Activated naive CD4-positive, alpha-beta T cell treated with anti-CD3 and anti-CD28 coated beads for 36 hours (primary cell): ENCODE data around the gene GNAI3. TPM values are rescaled to one million over a fixed set of nuclear protein-coding genes. Genes with fewer than 3 reads are reported as not detected.

Experiments used
- CTCF ChIA-PET: fragments of 350-600 bp; sonication (Branson Sonifier 250); formaldehyde crosslinking; loops from one replicate; lab custom pipeline; 2021; ENCODE audit warnings: antibody characterized with exemption; lab: Charles Lee
- DNase-seq: peaks from one replicate; pipeline ENCODE4 v3.0.0-alpha.2; 2020
- H3K27ac Mint-ChIP-seq: one replicate; pipeline ENCODE4 v1.8.0; 2021; ENCODE audit warnings: mild to moderate bottlenecking, mixed read lengths
- H3K27me3 Mint-ChIP-seq: one replicate; pipeline ENCODE4 v1.8.0; 2021; ENCODE audit warnings: low read depth, mixed read lengths
- H3K36me3 Mint-ChIP-seq: one replicate; pipeline ENCODE4 v1.8.0; 2021; ENCODE audit warnings: low read depth, mixed read lengths
- H3K4me1 Mint-ChIP-seq: one replicate; pipeline ENCODE4 v1.8.0; 2021; ENCODE audit warnings: low read depth, mixed read lengths
- H3K4me3 Mint-ChIP-seq: one replicate; pipeline ENCODE4 v1.8.0; 2021; ENCODE audit warnings: mild to moderate bottlenecking, moderate library complexity, mixed read lengths
- H3K9me3 Mint-ChIP-seq: one replicate; pipeline ENCODE4 v1.8.0; 2021; ENCODE audit warnings: mixed read lengths
- intact Hi-C: fragments of 100-400 bp; cut with micrococcal nuclease; formaldehyde crosslinking; loops from one replicate; pipeline ENCODE4 v1.15.1; 2023
- total RNA-seq, 2 experiments: library from RNA; stranded (reverse); gene quantifications; one replicate each; pipeline ENCODE4 v1.2.3, GENCODE V29; 2021

GNAI3 gene
- total RNA-seq, 2 experiments from 2014 or later, result 8.0 to 8.5 TPM

DNA sequence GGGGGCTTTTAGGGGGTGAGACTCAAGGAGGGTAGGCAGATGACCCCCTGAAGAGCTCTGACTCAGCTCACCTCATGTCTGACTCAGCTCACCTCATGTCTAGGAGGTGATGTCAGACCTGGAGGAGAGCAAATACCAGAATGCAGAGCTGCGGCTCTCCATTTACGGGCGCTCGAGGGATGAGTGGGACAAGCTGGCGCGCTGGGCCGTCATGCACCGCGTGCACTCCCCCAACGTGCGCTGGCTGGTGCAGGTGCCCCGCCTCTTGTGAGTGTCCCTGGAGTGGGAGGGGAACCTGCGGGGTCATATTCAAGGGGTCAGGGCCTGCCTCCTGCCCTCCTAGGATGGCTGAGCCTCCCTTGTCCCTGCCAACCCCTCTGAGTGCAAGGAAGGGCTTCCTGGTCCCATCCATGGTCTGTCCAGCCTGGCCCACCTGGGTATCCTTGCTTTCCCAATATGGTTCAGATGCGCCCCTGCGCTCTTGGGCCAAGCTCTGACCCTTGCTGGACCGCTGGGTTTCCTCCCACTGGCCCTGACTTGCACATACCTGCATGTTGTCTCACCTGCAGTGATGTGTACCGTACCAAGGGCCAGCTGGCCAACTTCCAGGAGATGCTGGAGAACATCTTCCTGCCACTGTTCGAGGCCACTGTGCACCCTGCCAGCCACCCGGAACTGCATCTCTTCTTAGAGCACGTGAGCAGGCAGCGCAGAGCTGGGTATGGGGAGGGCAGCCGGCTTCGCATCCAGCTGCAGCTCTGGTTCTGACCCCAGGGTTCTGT, 80.3 kb downstream of the GNAI3 start:
- H3K27me3 Mint-ChIP-seq, result no peaks in the 10 kb centered on the region
- peaks cover 6% of the 10 kb centered on the region for H3K4me1 Mint-ChIP-seq
- CTCF ChIA-PET, result interaction anchor here (0.7 to 4.3 kb wide), 7 partner anchors 12 to 132 kb away, joined by 3 to 48 read pairs (median 5); no protein-coding TSS in a partner anchor
- no peak overlapping the region for H3K27ac Mint-ChIP-seq
- peaks cover 24% of the 10 kb centered on the region for H3K36me3 Mint-ChIP-seq
- H3K9me3 Mint-ChIP-seq, result no peaks in the 10 kb centered on the region
- DNase-seq, result no peak
- intact Hi-C loops, result no loop called here
- no peak overlapping the region for H3K4me3 Mint-ChIP-seq

DNA sequence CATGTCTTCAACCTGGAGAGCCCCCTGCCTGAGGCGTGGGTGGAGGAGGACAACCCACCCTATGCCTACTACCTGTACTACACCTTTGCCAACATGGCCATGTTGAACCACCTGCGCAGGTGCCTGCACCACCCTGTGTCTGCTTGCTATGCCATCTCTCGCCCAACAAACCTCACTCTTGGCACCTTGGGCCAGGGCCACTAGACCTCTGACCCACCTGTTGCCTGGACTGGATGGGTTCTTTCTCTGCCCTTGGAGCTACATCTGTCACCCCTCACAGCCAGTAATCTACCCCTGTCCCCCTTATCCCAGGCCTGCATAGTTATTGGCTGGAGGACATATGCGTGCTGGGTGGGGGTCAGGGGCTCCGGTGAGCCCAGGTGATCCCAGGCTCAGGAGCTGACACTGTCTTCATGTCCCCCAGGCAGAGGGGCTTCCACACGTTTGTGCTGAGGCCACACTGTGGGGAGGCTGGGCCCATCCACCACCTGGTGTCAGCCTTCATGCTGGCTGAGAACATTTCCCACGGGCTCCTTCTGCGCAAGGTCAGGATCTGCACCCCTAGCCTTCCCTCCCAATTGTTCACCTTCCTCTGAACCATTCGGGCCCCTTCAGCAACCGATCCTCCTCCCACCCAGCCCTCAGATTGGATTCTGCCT, 81.1 kb downstream of the GNAI3 start:
- CTCF ChIA-PET, result interaction anchor here (0.5 to 4.3 kb wide), 14 partner anchors 10 to 228 kb away, joined by 3 to 48 read pairs (median 4); partner anchors contain the start of genes AMPD2 and GNAT2
- DNase-seq, result no peak
- no peak overlapping the region for H3K4me3 Mint-ChIP-seq
- H3K4me1 Mint-ChIP-seq, result peaks cover 3% of the 10 kb centered on the region
- intact Hi-C loops, result loop anchor here (1.0 kb wide), 1 partner anchor 83 kb away; no protein-coding TSS in a partner anchor
- peak overlapping the region; percentile 26 for H3K27ac Mint-ChIP-seq
- H3K36me3 Mint-ChIP-seq, result peaks cover 24% of the 10 kb centered on the region
- H3K27me3 Mint-ChIP-seq, result no peaks in the 10 kb centered on the region
- no peaks in the 10 kb centered on the region for H3K9me3 Mint-ChIP-seq

DNA sequence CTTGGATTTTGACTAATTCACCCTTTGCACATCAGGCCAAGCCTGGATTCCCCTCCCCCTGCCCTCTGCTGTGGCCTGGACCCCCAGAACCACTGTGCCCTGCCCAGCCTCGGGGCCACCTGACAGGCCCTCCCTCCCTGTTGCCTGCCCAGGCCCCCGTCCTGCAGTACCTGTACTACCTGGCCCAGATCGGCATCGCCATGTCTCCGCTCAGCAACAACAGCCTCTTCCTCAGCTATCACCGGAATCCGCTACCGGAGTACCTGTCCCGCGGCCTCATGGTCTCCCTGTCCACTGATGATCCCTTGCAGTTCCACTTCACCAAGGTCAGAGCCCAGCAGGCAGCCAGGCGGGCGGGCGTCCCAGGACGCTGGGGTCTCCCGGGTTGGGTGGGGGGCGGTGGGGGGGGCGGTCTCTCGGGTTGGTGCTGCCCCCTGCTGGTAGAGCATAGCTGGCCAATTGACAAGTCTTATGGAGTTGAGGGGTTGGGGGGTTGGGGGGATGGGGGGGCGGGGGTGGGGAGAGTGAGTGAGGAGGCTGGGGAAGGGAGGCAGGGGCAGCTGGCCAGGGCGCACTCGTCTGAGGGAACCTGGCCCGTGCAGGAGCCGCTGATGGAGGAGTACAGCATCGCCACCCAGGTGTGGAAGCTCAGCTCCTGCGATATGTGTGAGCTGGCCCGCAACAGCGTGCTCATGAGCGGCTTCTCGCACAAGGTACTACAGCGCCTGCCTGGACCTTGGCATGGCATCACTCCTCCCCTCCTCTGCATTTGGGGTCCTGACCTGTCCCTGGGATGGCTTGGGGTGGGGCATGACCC, 81.9 kb downstream of the GNAI3 start:
- Mint-ChIP-seq H3K4me1 (peaks cover 11% of the 10 kb centered on the region), H3K27ac (no peak overlapping the region), H3K9me3 (no peaks in the 10 kb centered on the region), H3K27me3 (no peaks in the 10 kb centered on the region), H3K4me3 (no peak overlapping the region), H3K36me3 (peaks cover 24% of the 10 kb centered on the region)
- peak; percentile 58 for DNase-seq
- intact Hi-C loops, result loop anchor here (1.0 kb wide), 1 partner anchor 84 kb away; no protein-coding TSS in a partner anchor
- CTCF ChIA-PET, result interaction anchor here (0.5 to 4.3 kb wide), 20 partner anchors 10 to 355 kb away, joined by 3 to 48 read pairs (median 4); partner anchors contain the start of genes AHCYL1, AMPD2, GNAT2 and GPR61

GRCh38 chr1:109630898-109631512, 82.6 kb downstream of the GNAI3 start:
- CTCF ChIA-PET, result interaction anchor here (0.6 to 4.3 kb wide), 15 partner anchors 9 to 354 kb away, joined by 3 to 48 read pairs (median 4); partner anchors contain the start of genes AHCYL1, AMPD2, CYB561D1 and GNAT2
- Mint-ChIP-seq H3K4me3 (no peak overlapping the region), H3K9me3 (no peaks in the 10 kb centered on the region), H3K27me3 (no peaks in the 10 kb centered on the region), H3K4me1 (peaks cover 14% of the 10 kb centered on the region), H3K27ac (no peak overlapping the region), H3K36me3 (peaks cover 21% of the 10 kb centered on the region)
- no peak for DNase-seq
- intact Hi-C loops, result loop anchor here (1.0 kb wide), 1 partner anchor 85 kb away; no protein-coding TSS in a partner anchor

- H3K27me3 Mint-ChIP-seq, result no peaks in the 10 kb centered on the region
- no peak for DNase-seq
- intact Hi-C loops, result no loop called here
- no peak overlapping the region for H3K4me3 Mint-ChIP-seq
- peaks cover 20% of the 10 kb centered on the region for H3K36me3 Mint-ChIP-seq
- no peaks in the 10 kb centered on the region for H3K9me3 Mint-ChIP-seq
- H3K4me1 Mint-ChIP-seq, result peaks cover 14% of the 10 kb centered on the region
- no peak overlapping the region for H3K27ac Mint-ChIP-seq
- CTCF ChIA-PET, result interaction anchor here (1.0 to 4.3 kb wide), 8 partner anchors 8 to 138 kb away, joined by 3 to 48 read pairs (median 4); partner anchors contain the start of gene CYB561D1
Observed at GRCh38 chr1:109631513-109632505, 83.4 kb downstream of the GNAI3 start.

DNA sequence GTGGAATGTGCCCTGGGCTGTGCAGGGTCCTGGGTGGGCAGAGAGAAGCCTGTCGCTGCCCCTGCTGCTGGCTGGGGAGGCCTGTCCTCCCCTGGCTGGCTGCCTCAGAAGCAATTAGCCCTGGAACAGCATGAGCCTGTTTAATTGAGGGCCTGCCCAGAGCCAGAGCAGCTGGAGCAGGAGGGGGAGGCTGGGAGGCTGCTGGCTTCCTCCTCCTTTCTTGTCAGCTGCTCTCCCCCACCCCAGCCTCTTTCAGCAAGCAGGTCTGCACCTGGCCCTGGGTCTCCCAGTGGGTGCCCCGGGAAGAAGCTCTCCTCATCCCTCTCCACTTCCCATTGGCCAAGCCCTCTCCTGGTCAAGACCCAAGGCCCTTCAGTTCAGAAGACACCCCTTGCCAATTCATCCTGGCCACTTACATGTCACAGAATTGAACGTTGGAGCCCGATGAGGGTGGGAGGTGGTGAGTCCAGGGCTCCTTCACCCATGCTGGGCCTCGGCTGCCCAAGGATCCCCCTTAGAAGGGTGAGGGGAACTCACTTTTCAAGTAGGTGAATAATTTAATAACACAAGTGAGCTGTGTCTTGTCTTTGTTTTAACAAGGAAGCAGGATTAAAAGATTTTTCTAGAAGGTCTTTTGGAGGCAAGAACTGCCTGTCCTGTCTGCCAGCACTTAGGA, 84.4 kb downstream of the GNAI3 start:
- intact Hi-C loops, result no loop called here
- no peaks in the 10 kb centered on the region for H3K27me3 Mint-ChIP-seq
- peaks cover 16% of the 10 kb centered on the region for H3K36me3 Mint-ChIP-seq
- no peaks in the 10 kb centered on the region for H3K9me3 Mint-ChIP-seq
- CTCF ChIA-PET, result interaction anchor here (0.9 to 4.3 kb wide), 4 partner anchors 7 to 142 kb away, joined by 3 to 48 read pairs (median 19); partner anchors contain the start of gene CYB561D1
- no peak for DNase-seq
- H3K27ac Mint-ChIP-seq, result no peak overlapping the region
- no peak overlapping the region for H3K4me3 Mint-ChIP-seq
- H3K4me1 Mint-ChIP-seq, result peaks cover 14% of the 10 kb centered on the region

GRCh38 chr1:109634292-109634691, 85.9 kb downstream of the GNAI3 start:
- intact Hi-C loops, result no loop called here
- Mint-ChIP-seq H3K4me3 (no peak overlapping the region), H3K9me3 (no peaks in the 10 kb centered on the region)

DNA sequence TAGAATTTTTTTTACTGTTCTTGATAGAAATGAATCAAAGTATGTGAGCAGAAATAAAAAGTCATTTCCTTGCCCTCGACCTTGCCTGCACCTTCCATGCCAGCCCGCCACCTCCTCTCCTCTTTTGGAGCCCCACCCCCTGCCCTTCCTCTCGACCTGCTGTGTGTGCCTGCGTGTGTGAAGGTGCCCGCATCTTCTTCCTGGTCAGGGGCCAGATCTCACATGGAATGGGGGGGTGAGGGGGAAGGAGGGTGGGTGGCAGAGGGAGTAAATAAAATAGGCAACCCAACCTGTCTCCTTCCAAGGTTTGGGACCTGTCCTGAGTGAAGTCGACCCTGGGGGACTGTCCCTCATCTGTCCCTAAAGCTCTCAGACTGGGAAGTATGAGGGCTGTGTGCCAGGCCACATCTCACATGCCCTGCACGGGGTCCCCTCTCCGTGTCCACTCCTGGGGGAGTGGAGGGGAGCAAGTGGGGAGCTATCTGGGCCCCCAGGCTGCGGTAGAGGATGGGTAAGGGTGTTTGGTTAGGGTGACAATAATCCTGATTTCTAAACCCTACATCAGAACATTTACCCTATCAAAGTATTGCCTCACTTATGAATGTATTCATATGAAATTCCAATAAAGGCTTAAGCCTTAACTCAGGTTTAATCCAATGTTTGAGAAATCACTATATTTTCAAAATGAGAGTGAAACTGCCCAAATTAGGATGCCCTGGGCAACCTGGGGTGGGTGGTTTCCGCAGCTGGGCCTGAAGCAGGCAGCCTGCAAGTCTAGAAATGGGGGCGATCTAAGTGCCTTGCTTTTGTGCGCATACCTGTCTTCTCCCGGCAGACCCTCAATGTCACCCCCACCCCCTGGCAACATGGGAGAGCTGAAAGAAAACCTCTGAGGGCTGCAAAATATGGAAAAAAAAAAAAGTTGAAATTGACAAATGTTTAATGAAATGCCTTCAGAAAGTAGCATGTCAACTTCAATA, 86.6 kb downstream of the GNAI3 start:
- no peak overlapping the region for H3K27ac Mint-ChIP-seq
- intact Hi-C loops, result no loop called here

More at GRCh38 chr1:109634292-109634691, 85.9 kb downstream of the GNAI3 start:
- Mint-ChIP-seq H3K4me1 (peaks cover 14% of the 10 kb centered on the region), H3K36me3 (peaks cover 12% of the 10 kb centered on the region), H3K27me3 (no peaks in the 10 kb centered on the region), H3K27ac (no peak overlapping the region)
- CTCF ChIA-PET, result interaction anchor here (2.0 to 13.1 kb wide), 3 partner anchors 9 to 140 kb away, joined by 6 to 283 read pairs (median 9); no protein-coding TSS in a partner anchor
- DNase-seq, result no peak

DNA sequence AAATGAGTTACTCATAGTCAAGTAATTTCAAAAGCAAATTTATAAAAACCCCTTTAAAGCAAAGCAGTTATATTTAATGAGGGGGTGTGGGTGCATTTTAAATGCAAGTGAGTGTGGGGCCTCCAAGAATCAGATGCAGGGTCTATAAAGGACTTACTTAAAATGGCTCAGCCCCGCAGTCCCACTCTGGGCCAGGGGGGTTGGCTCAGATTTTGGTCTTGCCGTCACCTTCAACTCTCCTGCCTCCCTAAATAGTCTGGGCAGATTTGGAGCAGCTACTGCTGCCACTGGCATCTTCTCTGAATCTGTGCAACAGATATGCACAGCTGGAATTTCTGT, 87.4 kb downstream of the GNAI3 start:
- no peaks in the 10 kb centered on the region for H3K27me3 Mint-ChIP-seq
- H3K9me3 Mint-ChIP-seq, result no peaks in the 10 kb centered on the region
- no peak for DNase-seq
- H3K27ac Mint-ChIP-seq, result peak overlapping the region; percentile 17
- CTCF ChIA-PET, result interaction anchor here (0.7 to 13.1 kb wide), 7 partner anchors 17 to 394 kb away, joined by 3 to 283 read pairs (median 9); partner anchors contain the start of genes AHCYL1 and GSTM4
- intact Hi-C loops, result no loop called here
- H3K4me1 Mint-ChIP-seq, result peaks cover 19% of the 10 kb centered on the region
- H3K36me3 Mint-ChIP-seq, result peaks cover 4% of the 10 kb centered on the region
- no peak overlapping the region for H3K4me3 Mint-ChIP-seq

More for the DNA sequence above, 86.6 kb downstream of the GNAI3 start:
- Mint-ChIP-seq H3K9me3 (no peaks in the 10 kb centered on the region), H3K4me1 (peaks cover 16% of the 10 kb centered on the region), H3K4me3 (no peak overlapping the region), H3K36me3 (peaks cover 4% of the 10 kb centered on the region), H3K27me3 (no peaks in the 10 kb centered on the region)
- peak; percentile 46 for DNase-seq
- CTCF ChIA-PET, result interaction anchor here (1.8 to 13.1 kb wide), 6 partner anchors 8 to 348 kb away, joined by 6 to 283 read pairs (median 8); partner anchors contain the start of genes AHCYL1 and GSTM4
